PC-9 (cell line): ENCODE results near the gene TH. TPM values are rescaled to one million over a fixed set of nuclear protein-coding genes. Genes with fewer than 3 reads are reported as not detected.

Experiments
- BruUV-seq: library from RNA; stranded (reverse); fragments of 400-500 nt; replicated peaks from 2 replicates; lab custom pipeline; 2021; lab: Mats Ljungman, UMichigan
- CTCF ChIA-PET: fragments of 300-600 bp; sonication (Branson Sonifier 250); formaldehyde crosslinking; loops from one replicate; lab custom pipeline; 2022; ENCODE audit warnings: antibody characterized with exemption; lab: Charles Lee
- POLR2A ChIA-PET: fragments of 300-600 bp; sonication (Branson Sonifier 250); formaldehyde crosslinking; loops from one replicate; lab custom pipeline; 2022; ENCODE audit warnings: antibody characterized with exemption; ENCODE audit not compliant: unreplicated experiment; lab: Charles Lee
- DNase-seq, 2 experiments: peaks; one replicate each; pipeline versions ENCODE4 v3.0.0 to v3.0.0-alpha.2; 2015 to 2022; ENCODE audit warnings: mixed read lengths in 1 of 2
- H2AFZ ChIP-seq: fragments of 200-600 bp; sonication (generic); 2 replicates; pipeline ENCODE4 v1.8.1; 2017; ENCODE audit warnings: antibody characterized with exemption
- H3F3A ChIP-seq: fragments of 200-600 bp; sonication (generic); 2 replicates; pipeline ENCODE4 v1.8.1; 2017; ENCODE audit warnings: antibody characterized with exemption, mild to moderate bottlenecking, low read depth; ENCODE audit not compliant: insufficient read depth
- H3K27ac ChIP-seq: fragments of 200-600 bp; sonication (generic); 2 replicates; pipeline ENCODE4 v1.6.1; 2016; ENCODE audit warnings: mixed run types
- H3K27me3 ChIP-seq: fragments of 200-600 bp; sonication (generic); 2 replicates; pipeline ENCODE4 v1.6.1; 2016; ENCODE audit warnings: low read depth, mixed run types; ENCODE audit not compliant: insufficient read depth
- H3K36me3 ChIP-seq: fragments of 200-600 bp; sonication (generic); 2 replicates; pipeline ENCODE4 v1.6.1; 2016; ENCODE audit warnings: low read depth, mixed run types
- H3K4me1 ChIP-seq: fragments of 200-600 bp; sonication (generic); replicated peaks from 2 replicates; pipeline ENCODE4 v1.6.1; 2016; ENCODE audit warnings: mixed run types; ENCODE audit not compliant: insufficient read depth
- H3K4me2 ChIP-seq: fragments of 200-600 bp; sonication (generic); 2 replicates; pipeline ENCODE4 v1.6.1; 2017; ENCODE audit warnings: mixed run types
- H3K4me3 ChIP-seq: fragments of 200-600 bp; sonication (generic); 2 replicates; pipeline ENCODE4 v1.6.1; 2016; ENCODE audit warnings: mixed run types
- H3K79me2 ChIP-seq: fragments of 200-600 bp; sonication (generic); 2 replicates; pipeline ENCODE4 v1.6.1; 2017; ENCODE audit warnings: low read depth, mixed run types
- H3K9me2 ChIP-seq: fragments of 200-600 bp; sonication (generic); 2 replicates; pipeline ENCODE4 v1.8.1; 2017; ENCODE audit warnings: mild to moderate bottlenecking; ENCODE audit not compliant: insufficient read depth
- H3K9me3 ChIP-seq: fragments of 200-600 bp; sonication (generic); 2 replicates; pipeline ENCODE4 v1.8.1; 2016; ENCODE audit warnings: low read depth; ENCODE audit not compliant: insufficient read depth
- H4K20me1 ChIP-seq: fragments of 200-600 bp; sonication (generic); 2 replicates; pipeline ENCODE4 v1.8.1; 2017; ENCODE audit not compliant: insufficient read depth
- CTCF ChIP-seq: fragments of 200-600 bp; sonication (generic); conservative IDR thresholded peaks from 2 replicates; pipeline ENCODE4 v1.6.1; 2017; ENCODE audit warnings: mixed run types, antibody characterized with exemption, mild to moderate bottlenecking, moderate library complexity
- EZH2 ChIP-seq: fragments of 200-600 bp; sonication (generic); IDR thresholded peaks from 2 replicates; pipeline ENCODE4 v1.8.0; 2017; ENCODE audit warnings: antibody characterized with exemption, low read depth
- intact Hi-C: fragments of 100-400 bp; cut with micrococcal nuclease; formaldehyde crosslinking; loops from one replicate; pipeline ENCODE4 v1.10.0; 2022; ENCODE audit not compliant: unreplicated experiment
- total RNA-seq: library from RNA; stranded (reverse); gene quantifications from 2 replicates; pipeline ENCODE4 v1.2.3, GENCODE V29; 2021

The TH gene
- total RNA-seq, 1 experiment from 2014 or later = 2.2 TPM

- POLR2A ChIA-PET = no interaction called here
- BruUV-seq = no TSS peak
Measured at GRCh38 chr11:2131371-2132236, 40.0 kb downstream of the TH start.

GRCh38 chr11:2130881-2131352 lies 40.7 kb downstream of the TH start:
- no peak for TF ChIP-seq CTCF
- TF ChIP-seq EZH2 = no peak
- H3K27ac ChIP-seq = no peak overlapping the region
- H3K79me2 ChIP-seq = no peaks in the 10 kb centered on the region
- H3K9me3 ChIP-seq = no peaks in the 10 kb centered on the region
- H2AFZ ChIP-seq = no peak overlapping the region
- H3F3A ChIP-seq = no peaks in the 10 kb centered on the region
- H3K4me2 ChIP-seq = no peak overlapping the region
- H4K20me1 ChIP-seq = no peaks in the 10 kb centered on the region
- POLR2A ChIA-PET = no interaction called here
- H3K4me3 ChIP-seq = no peak overlapping the region
- no peaks in the 10 kb centered on the region for H3K9me2 ChIP-seq
- intact Hi-C loops = no loop called here
- no peak for DNase-seq
- BruUV-seq = no TSS peak
- no peaks in the 10 kb centered on the region for H3K36me3 ChIP-seq
- H3K4me1 ChIP-seq = no peaks in the 10 kb centered on the region
- CTCF ChIA-PET = no interaction called here
- peaks cover 28% of the 10 kb centered on the region for H3K27me3 ChIP-seq

More at GRCh38 chr11:2131371-2132236, 40.0 kb downstream of the TH start:
- intact Hi-C loops = no loop called here
- H3F3A ChIP-seq = no peaks in the 10 kb centered on the region
- no peak overlapping the region for H2AFZ ChIP-seq
- no peak overlapping the region for H3K27ac ChIP-seq
- H3K79me2 ChIP-seq = no peaks in the 10 kb centered on the region
- no peak overlapping the region for H3K4me2 ChIP-seq
- no peaks in the 10 kb centered on the region for H3K9me2 ChIP-seq
- no peaks in the 10 kb centered on the region for H3K4me1 ChIP-seq
- DNase-seq = no peak
- no peaks in the 10 kb centered on the region for H3K36me3 ChIP-seq
- no peaks in the 10 kb centered on the region for H4K20me1 ChIP-seq
- TF ChIP-seq EZH2 (no peak), CTCF (no peak)
- H3K9me3 ChIP-seq = no peaks in the 10 kb centered on the region
- no peak overlapping the region for H3K4me3 ChIP-seq
- CTCF ChIA-PET = no interaction called here
- H3K27me3 ChIP-seq = peaks cover 28% of the 10 kb centered on the region

- H3K27me3 ChIP-seq = peaks cover 28% of the 10 kb centered on the region
- H3K36me3 ChIP-seq = no peaks in the 10 kb centered on the region
- no peaks in the 10 kb centered on the region for H3K79me2 ChIP-seq
- no peak overlapping the region for H2AFZ ChIP-seq
- DNase-seq = no peak
- H3K9me3 ChIP-seq = no peaks in the 10 kb centered on the region
- no peaks in the 10 kb centered on the region for H3K4me1 ChIP-seq
- intact Hi-C loops = no loop called here
- ChIA-PET POLR2A (no interaction called here), CTCF (interaction anchor here (0.6 kb wide), 1 partner anchor 12 kb away, joined by 7 read pairs; no protein-coding TSS in a partner anchor)
- TF ChIP-seq CTCF = no peak
- no peak for TF ChIP-seq EZH2
- H3F3A ChIP-seq = no peaks in the 10 kb centered on the region
- H3K9me2 ChIP-seq = no peaks in the 10 kb centered on the region
- H3K27ac ChIP-seq = no peak overlapping the region
- no peaks in the 10 kb centered on the region for H4K20me1 ChIP-seq
- H3K4me3 ChIP-seq = no peak overlapping the region
- BruUV-seq = no TSS peak
- no peak overlapping the region for H3K4me2 ChIP-seq
Measured at GRCh38 chr11:2129699-2130366, 41.8 kb downstream of the TH start.
